GM19328 (cell line): Measurements from ENCODE around the gene S100A10.

ENCODE experiments used
- ATAC-seq: cut with Tn5 transposase; IDR thresholded peaks from one replicate; pipeline ENCODE4 v1.9.1; 2021; ENCODE audit warnings: mild to moderate bottlenecking, moderate library complexity; ENCODE audit not compliant: unreplicated experiment

S100A10 gene

DNA sequence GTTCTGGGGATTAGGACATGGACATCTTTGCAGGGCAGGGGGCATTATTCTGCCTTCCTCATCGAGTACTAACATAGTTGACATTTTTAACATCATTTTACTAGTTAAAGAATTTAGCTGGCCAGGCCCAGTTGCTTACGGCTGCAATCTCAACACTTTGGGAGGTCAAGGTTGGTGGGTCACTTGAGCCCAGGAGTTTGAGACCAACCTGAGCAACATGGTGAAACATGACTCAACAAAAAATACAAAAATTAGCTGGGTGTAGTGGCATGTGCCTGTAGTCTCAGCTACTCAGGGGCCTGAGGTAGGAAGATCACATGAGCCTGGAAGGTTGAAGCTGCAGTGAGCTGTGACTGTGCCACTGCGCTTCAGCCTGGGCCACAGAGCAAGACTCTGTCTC lies 54.5 kb downstream of the S100A10 start:
- ATAC-seq, result no peak

DNA sequence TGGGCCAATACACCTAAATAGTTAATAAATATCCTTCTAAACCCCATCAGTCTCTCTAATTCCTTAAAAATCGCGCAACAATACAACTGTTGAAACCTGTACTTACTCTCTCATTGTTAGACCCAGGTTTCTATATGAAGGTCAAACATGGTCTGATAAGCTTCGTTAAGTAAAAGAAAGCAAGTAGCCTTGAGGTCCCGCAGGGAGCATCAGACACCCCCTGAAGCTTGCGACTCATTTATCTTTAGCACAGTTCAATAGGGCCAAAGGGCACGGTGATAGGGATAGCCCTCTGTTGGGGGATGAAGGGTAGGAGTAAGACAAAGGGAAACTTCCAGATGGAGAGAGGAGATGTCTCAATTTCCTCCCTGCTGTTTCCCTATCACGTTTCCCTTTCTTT lies 57.0 kb downstream of the S100A10 start:
- ATAC-seq, result no peak

DNA sequence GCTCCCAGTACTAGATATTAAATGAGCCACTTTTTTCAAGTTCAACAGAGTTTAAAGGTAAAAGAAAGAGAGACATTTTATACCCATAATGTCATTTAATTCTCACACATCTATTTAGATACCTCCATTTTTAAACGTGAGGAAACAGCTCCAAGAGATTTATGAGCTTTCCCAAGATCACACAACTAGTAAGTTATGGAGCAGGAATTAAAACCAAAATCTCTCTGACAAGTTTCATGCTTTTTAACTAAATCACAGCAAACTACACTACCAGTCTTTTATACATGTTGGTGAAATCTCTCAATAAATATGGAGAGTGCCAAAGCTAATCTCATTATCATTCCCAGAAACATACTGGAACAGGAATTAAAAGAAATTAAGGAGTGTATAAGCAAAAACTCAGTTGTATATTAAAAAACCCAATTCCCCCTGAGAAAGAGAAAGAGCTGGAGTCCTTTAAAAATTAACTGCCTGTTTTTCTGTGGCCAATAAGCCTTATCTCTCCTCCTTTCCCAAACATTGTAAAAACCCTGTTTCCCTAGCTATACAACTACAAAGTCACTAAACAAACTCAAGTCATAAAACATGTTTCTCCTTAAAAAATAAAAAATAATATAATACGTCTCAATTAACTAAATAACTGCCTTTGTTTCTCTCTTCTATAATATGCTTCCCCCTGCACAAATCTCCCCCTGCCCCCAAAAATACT lies 57.6 kb downstream of the S100A10 start:
- ATAC-seq, result no peak

DNA sequence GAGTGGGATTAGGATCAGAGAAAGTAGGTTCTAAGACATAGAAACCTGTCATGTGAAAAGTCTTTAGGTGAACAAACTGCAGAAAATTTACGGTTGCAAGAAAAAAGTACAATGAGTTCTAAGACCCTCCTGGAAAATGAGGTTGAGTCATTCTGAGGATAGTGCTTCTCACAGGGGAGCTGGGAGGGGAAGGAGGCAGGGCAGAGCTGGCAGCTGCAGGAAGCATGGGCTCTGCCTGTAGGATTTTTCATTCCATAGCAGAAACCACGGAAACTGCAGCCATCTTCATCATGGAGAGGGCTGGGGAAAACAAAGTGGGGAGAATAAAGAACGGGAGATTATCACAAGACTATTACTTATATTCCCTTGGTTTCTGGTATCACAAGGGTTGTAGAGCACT lies 58.5 kb downstream of the S100A10 start:
- ATAC-seq, result no peak

DNA sequence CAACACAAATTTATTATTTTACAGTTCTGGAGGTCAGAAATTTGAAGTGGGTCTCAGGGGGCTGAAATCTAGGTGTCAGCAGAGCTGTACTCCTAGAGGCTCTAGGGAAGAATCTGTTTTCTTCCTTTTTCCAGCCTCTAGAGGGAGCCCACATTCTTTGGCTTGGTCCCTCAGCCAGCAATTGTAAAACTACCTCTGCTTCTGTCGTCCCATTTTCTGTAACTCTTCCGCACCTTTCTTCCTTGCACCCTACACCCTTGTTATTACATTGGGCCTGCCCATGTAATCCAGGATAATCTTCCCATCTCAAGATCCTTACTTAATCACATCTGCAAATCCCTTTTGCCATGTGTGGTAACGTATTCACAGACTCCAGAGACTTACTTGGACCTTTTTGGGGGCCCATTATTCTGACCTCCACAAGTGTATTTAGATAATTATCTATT lies 59.6 kb downstream of the S100A10 start:
- ATAC-seq, result no peak
